Activated naive CD4-positive, alpha-beta T cell (primary cell): Measurements from ENCODE around the gene OR2C1.
A peak's percentile ranks its signal among the peaks of the same experiment; 100 is the strongest.

Experiments used
- DNase-seq, 4 experiments: peaks; one replicate each; lab custom pipeline; 2025; lab: John Stamatoyannopoulos, UW

OR2C1 gene

DNA sequence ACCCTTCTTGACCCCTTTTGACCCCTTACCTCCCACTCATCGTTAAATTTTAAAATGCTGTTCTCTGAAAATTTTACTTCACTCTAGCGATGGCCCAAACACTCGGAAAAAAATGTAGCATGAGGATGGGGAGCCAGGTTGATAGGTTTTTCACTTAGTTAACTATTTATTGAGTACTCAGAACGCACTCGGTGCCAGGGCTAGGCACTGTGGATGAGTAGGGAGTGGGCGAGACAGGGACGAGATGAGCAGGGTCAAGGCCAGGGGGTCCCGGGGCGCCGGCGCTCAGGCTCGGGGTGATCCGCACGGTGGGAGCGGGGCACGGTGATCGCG, 44.7 kb downstream of the OR2C1 start:
- DNase-seq = no peak

DNA sequence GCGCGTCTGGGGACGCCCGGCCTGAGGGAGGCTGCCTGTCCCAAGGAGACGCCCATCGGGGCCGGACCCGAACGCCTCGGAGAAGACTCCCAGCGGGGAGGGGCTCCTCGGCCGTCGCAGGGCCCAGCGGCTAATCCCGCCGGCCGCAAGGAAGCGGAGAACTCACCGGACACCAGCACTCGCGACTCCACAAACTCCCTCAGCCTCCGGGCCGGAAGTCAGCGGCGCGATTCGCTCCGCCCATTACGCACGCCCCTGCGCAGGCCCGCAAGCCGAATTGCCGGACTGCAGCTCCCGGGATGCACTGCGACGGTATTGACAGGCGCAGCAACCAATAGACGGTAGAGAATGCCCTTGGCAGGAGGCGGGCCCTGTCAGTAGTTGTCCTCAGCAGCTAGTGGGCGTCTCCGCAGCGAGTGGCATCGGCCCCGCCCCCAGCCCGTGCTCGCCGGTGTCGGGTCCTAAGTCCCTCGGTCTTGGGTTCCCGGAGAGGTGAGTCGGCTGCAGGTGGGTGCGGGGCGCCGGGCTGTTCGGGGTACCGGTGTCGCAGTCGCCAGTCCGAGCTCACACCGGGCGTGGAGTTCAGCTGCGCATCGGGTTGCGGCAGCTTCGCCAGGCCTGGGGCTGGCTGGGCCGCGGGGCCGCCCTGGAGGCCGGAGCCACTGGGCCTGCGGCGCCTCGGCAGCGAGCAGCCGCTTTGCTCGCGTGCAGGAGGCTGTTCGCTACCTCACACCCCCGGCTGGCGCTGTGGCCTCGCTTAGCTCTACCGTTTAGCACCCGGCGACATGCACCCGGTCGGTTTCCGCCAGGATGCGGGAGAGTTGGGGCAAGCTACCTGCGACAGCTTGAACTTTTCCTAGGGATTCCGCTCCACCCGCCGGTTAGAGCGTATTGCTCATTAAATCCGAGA, 45.3 kb downstream of the OR2C1 start, which contains the start of the genes ZNF174 and ZSCAN32:
Gene ZNF174, plus strand, starts transcription at position 437 of the 910 bp plus-strand sequence. CDS start 790 bp downstream, outside the sequence.
Gene ZSCAN32, minus strand, starts transcription at position 226 of the 910 bp plus-strand sequence. CDS start 3,447 bp downstream, outside the sequence.
- peak; percentile 90 to 97 (median 94) for DNase-seq

DNA sequence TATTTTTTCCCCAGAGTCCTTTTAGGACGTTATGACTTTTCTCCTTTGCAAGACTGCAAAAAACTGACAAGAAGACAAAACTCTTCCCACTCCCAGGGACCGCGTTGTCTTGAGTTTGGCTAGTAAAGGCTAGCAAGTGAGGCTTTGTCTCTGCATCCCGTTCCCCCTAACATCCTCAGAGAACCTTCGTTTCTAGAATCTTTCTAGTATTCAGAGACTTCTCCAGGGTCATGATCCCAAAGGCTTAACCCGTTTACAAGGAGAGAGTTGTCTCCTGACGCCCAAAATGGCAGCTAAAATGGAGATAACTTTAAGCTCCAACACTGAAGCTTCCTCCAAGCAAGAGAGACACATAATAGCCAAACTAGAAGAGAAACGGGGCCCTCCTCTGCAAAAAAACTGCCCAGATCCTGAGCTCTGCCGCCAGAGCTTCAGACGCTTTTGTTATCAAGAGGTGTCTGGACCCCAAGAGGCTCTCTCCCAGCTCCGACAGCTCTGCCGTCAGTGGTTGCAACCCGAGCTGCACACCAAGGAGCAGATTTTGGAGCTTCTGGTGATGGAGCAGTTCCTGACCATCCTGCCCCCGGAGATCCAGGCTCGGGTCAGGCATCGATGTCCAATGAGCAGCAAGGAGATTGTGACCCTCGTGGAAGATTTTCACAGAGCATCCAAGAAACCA, 46.2 kb downstream of the OR2C1 start:
- DNase-seq = no peak
